GM21737 (cell line): Measurements from ENCODE around the gene SRGAP1.

Source experiments
- ATAC-seq: cut with Tn5 transposase; IDR thresholded peaks from one replicate; pipeline ENCODE4 v1.9.1; 2021; ENCODE audit warnings: mild to moderate bottlenecking, moderate library complexity; ENCODE audit not compliant: unreplicated experiment

SRGAP1 gene

GRCh38 chr12:63844391-63845341 is at the start of gene SRGAP1:
Gene SRGAP1, plus strand, starts transcription at chr12:63844700. Its CDS starts 117 bp downstream, at chr12:63844817.
- ATAC-seq = peak; percentile 24

- no peak for ATAC-seq
Measured at GRCh38 chr12:63795032-63795687, 49.3 kb upstream of the SRGAP1 start.

- ATAC-seq = no peak
Measured at GRCh38 chr12:63795944-63796343, 48.6 kb upstream of the SRGAP1 start.

- no peak for ATAC-seq
Measured at GRCh38 chr12:63802012-63802608, 42.4 kb upstream of the SRGAP1 start.

GRCh38 chr12:63804746-63805145 is 39.8 kb upstream of the SRGAP1 start:
- no peak for ATAC-seq

GRCh38 chr12:63805704-63806672 is 38.5 kb upstream of the SRGAP1 start:
- ATAC-seq = no peak

GRCh38 chr12:63808631-63809030 is 35.9 kb upstream of the SRGAP1 start:
- no peak for ATAC-seq

- ATAC-seq = no peak
Measured at GRCh38 chr12:63809566-63809965, 34.9 kb upstream of the SRGAP1 start.

GRCh38 chr12:63811334-63811733 is 33.2 kb upstream of the SRGAP1 start:
- no peak for ATAC-seq

- ATAC-seq = no peak
Measured at GRCh38 chr12:63811755-63812154, 32.7 kb upstream of the SRGAP1 start.

GRCh38 chr12:63814146-63814772 is 30.2 kb upstream of the SRGAP1 start:
- ATAC-seq = peak; percentile 42

GRCh38 chr12:63815482-63815852 is 29.0 kb upstream of the SRGAP1 start:
- no peak for ATAC-seq

GRCh38 chr12:63816031-63816430 is 28.5 kb upstream of the SRGAP1 start:
- ATAC-seq = no peak

GRCh38 chr12:63820427-63820826 is 24.1 kb upstream of the SRGAP1 start:
- ATAC-seq = no peak

- no peak for ATAC-seq
Measured at GRCh38 chr12:63821781-63822251, 22.7 kb upstream of the SRGAP1 start.

GRCh38 chr12:63822352-63822751 is 22.1 kb upstream of the SRGAP1 start:
- no peak for ATAC-seq

- no peak for ATAC-seq
Measured at GRCh38 chr12:63823040-63823439, 21.5 kb upstream of the SRGAP1 start.

- ATAC-seq = no peak
Measured at GRCh38 chr12:63826006-63826585, 18.4 kb upstream of the SRGAP1 start.

GRCh38 chr12:63828867-63829266 is 15.6 kb upstream of the SRGAP1 start:
- ATAC-seq = no peak

- no peak for ATAC-seq
Measured at GRCh38 chr12:63836046-63836445, 8.5 kb upstream of the SRGAP1 start.
